OCI-LY3 (cell line): ENCODE results near the gene DROSHA.

ENCODE experiments used
- EZH2phosphoT487 ChIP-seq: fragments of 200-600 bp; shearing (Covaris generic); IDR thresholded peaks from 2 replicates; pipeline ENCODE4 v1.6.1; 2018; ENCODE audit warnings: antibody characterized with exemption, mixed run types, low read depth
- TF ChIP-seq, protein P1 (sequence below): fragments of 200-600, 300-600 bp; sonication (generic); IDR thresholded peaks from 2 replicates; pipeline ENCODE4 v1.5.1; 2014; ENCODE audit warnings: antibody characterized with exemption, low read length, low read depth

DNA sequence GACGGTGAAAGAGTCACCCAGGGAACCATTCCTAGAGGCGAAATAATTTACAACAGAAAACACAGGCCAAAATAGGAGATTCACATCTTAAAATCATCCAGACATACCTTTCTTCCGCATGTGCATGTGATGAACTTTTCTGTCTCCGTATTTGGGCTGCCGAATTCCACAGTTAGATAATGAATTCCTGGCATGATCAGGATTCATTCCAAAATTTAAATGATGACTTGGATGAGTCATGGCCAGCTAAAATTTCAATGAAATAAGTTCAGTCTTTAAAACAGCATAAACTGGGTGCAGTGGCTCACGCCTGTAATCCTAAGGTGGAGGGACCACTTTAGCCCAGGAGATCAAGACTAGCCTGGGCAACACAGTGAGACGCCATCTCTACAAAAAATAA, 82.7 kb downstream of the DROSHA start:
- TF ChIP-seq, protein P1, sequence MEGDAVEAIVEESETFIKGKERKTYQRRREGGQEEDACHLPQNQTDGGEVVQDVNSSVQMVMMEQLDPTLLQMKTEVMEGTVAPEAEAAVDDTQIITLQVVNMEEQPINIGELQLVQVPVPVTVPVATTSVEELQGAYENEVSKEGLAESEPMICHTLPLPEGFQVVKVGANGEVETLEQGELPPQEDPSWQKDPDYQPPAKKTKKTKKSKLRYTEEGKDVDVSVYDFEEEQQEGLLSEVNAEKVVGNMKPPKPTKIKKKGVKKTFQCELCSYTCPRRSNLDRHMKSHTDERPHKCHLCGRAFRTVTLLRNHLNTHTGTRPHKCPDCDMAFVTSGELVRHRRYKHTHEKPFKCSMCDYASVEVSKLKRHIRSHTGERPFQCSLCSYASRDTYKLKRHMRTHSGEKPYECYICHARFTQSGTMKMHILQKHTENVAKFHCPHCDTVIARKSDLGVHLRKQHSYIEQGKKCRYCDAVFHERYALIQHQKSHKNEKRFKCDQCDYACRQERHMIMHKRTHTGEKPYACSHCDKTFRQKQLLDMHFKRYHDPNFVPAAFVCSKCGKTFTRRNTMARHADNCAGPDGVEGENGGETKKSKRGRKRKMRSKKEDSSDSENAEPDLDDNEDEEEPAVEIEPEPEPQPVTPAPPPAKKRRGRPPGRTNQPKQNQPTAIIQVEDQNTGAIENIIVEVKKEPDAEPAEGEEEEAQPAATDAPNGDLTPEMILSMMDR = no peak
- TF ChIP-seq EZH2phosphoT487 = no peak
